PC-9 (cell line): Measurements from ENCODE around the gene ABI3BP.

Source experiments
- CTCF ChIP-seq: fragments of 200-600 bp; sonication (generic); conservative IDR thresholded peaks from 2 replicates; pipeline ENCODE4 v1.6.1; 2017; ENCODE audit warnings: mixed run types, antibody characterized with exemption, mild to moderate bottlenecking, moderate library complexity
- EZH2 ChIP-seq: fragments of 200-600 bp; sonication (generic); IDR thresholded peaks from 2 replicates; pipeline ENCODE4 v1.8.0; 2017; ENCODE audit warnings: antibody characterized with exemption, low read depth

- TF ChIP-seq CTCF, result no peak
- no peak for TF ChIP-seq EZH2
Observed at GRCh38 chr3:100850701-100851100, 142.5 kb downstream of the ABI3BP start.
